Gastroesophageal sphincter (tissue), 4 donors: ENCODE data around the gene HBG1. TPM values are rescaled to one million over a fixed set of nuclear protein-coding genes. Genes with fewer than 3 reads are reported as not detected.

Experiments used
- ATAC-seq: fragments of 150-250 bp; one replicate; pipeline ENCODE4 v1.9.1; 2016; ENCODE audit warnings: mild to moderate bottlenecking, moderate library complexity
- H3K27ac ChIP-seq, 4 donors: fragments of 200-600 bp; sonication (generic) in 3 of 4; 1 replicate in 3 of 4; 2 replicates in 1 of 4; pipeline ENCODE4 v1.5.1; 2016 to 2019
- H3K27me3 ChIP-seq: fragments of 200-600 bp; sonication (generic); one replicate; pipeline ENCODE4 v1.5.1; 2019
- H3K36me3 ChIP-seq, 2 donors: fragments of 200-600 bp; sonication (generic); one replicate each; pipeline ENCODE4 v1.5.1; 2019; ENCODE audit warnings: control low read depth in 1 of 2
- H3K4me1 ChIP-seq, 3 donors: fragments of 200-600 bp; sonication (generic); 1 replicate in 2 of 3; 2 replicates in 1 of 3; pipeline ENCODE4 v1.5.1; 2016 to 2019; ENCODE audit warnings: control low read depth in 2 of 3
- H3K4me3 ChIP-seq, 2 donors: fragments of 200-600 bp; sonication (generic); one replicate each; pipeline ENCODE4 v1.5.1; 2019; ENCODE audit warnings: mild to moderate bottlenecking in 1 of 2, moderate library complexity in 1 of 2
- H3K9me3 ChIP-seq, 3 donors: fragments of 200-600 bp; sonication (generic); one replicate each; pipeline ENCODE4 v1.5.1; 2017 to 2019; ENCODE audit warnings: control low read depth in 2 of 3
- EP300 ChIP-seq: sonication (generic); formaldehyde crosslinking; IDR thresholded peaks from one replicate; pipeline ENCODE4 v1.6.1; 2017; ENCODE audit warnings: antibody characterized with exemption, mild to moderate bottlenecking
- POLR2A ChIP-seq, 2 donors: fragments of 450-650 bp; IDR thresholded peaks; one replicate each; pipeline ENCODE4 v1.6.1; 2017; ENCODE audit warnings: antibody characterized with exemption in 2 of 2, mild to moderate bottlenecking in 2 of 2, moderate library complexity in 1 of 2
- POLR2AphosphoS5 ChIP-seq: sonication (generic); formaldehyde crosslinking; IDR thresholded peaks from one replicate; pipeline ENCODE4 v1.6.1; 2017; ENCODE audit warnings: antibody characterized with exemption
- WGBS, 2 donors: methylation state at CpG; one replicate each; pipeline ENCODE4 v1.1.5; 2018; ENCODE audit warnings: low coverage in 1 of 2; 5-methylcytosine and 5-hydroxymethylcytosine counted together
- total RNA-seq, 4 donors: library from RNA; depleted of rRNA; stranded (reverse); fragments of >200 nt; gene quantifications; one replicate each; pipeline ENCODE4 v1.1.0, GENCODE V29; 2016
- TF ChIP-seq, protein P1 (sequence below), 4 experiments: fragments of 200-600 bp in 2 of 4; fragments of 450-650 bp in 2 of 4; sonication (generic) in 1 of 4; IDR thresholded peaks; one replicate each; pipeline ENCODE4 v1.5.1; 2017 to 2019; ENCODE audit warnings: antibody characterized with exemption in 4 of 4, mild to moderate bottlenecking in 2 of 4, moderate library complexity in 2 of 4

HBG1 gene
- total RNA-seq, 4 donors from 2014 or later: not detected

DNA sequence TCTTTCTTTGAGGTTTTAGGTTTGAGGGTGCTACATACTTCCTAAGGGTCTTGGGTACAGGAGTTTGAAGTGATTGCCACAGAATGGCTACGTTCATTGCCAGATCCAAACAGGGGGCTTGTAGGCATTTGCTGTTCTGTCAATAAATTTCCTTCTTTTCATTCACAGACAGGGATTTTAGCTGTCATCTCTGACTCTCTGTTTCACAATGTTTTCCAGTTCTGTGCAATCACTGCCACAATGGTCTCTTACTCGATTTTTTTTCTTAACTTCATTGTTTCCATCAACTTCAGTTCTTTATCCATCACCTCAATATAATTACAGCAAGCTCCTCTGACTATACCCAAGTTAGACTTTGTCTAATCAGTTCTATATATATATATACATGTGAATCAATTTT, 9.2 kb downstream of the HBG1 start:
- no peak for ATAC-seq
- no peak overlapping the region for H3K27ac ChIP-seq
- peaks cover 6% of the 10 kb centered on the region for H3K27me3 ChIP-seq
- no peak overlapping the region for H3K4me3 ChIP-seq
- no peaks in the 10 kb centered on the region for H3K4me1 ChIP-seq
- TF ChIP-seq POLR2AphosphoS5: no peak
- TF ChIP-seq, protein P1, sequence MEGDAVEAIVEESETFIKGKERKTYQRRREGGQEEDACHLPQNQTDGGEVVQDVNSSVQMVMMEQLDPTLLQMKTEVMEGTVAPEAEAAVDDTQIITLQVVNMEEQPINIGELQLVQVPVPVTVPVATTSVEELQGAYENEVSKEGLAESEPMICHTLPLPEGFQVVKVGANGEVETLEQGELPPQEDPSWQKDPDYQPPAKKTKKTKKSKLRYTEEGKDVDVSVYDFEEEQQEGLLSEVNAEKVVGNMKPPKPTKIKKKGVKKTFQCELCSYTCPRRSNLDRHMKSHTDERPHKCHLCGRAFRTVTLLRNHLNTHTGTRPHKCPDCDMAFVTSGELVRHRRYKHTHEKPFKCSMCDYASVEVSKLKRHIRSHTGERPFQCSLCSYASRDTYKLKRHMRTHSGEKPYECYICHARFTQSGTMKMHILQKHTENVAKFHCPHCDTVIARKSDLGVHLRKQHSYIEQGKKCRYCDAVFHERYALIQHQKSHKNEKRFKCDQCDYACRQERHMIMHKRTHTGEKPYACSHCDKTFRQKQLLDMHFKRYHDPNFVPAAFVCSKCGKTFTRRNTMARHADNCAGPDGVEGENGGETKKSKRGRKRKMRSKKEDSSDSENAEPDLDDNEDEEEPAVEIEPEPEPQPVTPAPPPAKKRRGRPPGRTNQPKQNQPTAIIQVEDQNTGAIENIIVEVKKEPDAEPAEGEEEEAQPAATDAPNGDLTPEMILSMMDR (IDR thresholded peaks at IDR 0.05): no peak
- no peak for TF ChIP-seq EP300
- no peak for TF ChIP-seq POLR2A (IDR thresholded peaks at IDR 0.05)
- H3K36me3 ChIP-seq: no peaks in the 10 kb centered on the region
- 71 to 74% methylated on average over 2 of the region's 2 CpGs for WGBS, 2 donors
- H3K9me3 ChIP-seq: no peaks in the 10 kb centered on the region

DNA sequence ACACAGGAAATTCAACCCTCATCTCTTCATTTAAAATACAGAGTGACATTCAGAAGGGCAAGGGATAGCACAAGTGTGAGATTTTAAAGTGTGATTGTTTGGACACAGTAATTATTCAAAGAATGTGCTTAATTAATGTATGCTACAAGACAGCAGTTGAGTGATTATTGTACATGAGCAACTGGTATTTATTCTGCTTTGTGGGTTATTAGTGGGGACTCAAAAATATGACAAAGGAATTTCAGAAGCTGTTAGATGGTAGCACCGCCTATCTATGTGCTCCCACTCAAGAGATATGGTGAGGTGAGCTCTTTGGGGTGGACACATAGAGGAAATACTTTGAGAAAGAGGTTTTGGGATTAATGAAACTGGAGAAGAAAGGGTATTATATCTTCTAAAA, 9.6 kb downstream of the HBG1 start:
- no peaks in the 10 kb centered on the region for H3K9me3 ChIP-seq
- no peaks in the 10 kb centered on the region for H3K36me3 ChIP-seq
- no peak overlapping the region for H3K4me3 ChIP-seq
- TF ChIP-seq, protein P1 (IDR thresholded peaks at IDR 0.05): no peak
- TF ChIP-seq EP300 (no peak), POLR2AphosphoS5 (no peak), POLR2A (IDR thresholded peaks at IDR 0.05) (no peak)
- H3K27ac ChIP-seq: no peak overlapping the region
- 70 to 100% methylated on average over 1 of the region's 1 CpG for WGBS, 2 donors
- H3K27me3 ChIP-seq: peaks cover 6% of the 10 kb centered on the region
- no peak for ATAC-seq
- H3K4me1 ChIP-seq: no peaks in the 10 kb centered on the region

DNA sequence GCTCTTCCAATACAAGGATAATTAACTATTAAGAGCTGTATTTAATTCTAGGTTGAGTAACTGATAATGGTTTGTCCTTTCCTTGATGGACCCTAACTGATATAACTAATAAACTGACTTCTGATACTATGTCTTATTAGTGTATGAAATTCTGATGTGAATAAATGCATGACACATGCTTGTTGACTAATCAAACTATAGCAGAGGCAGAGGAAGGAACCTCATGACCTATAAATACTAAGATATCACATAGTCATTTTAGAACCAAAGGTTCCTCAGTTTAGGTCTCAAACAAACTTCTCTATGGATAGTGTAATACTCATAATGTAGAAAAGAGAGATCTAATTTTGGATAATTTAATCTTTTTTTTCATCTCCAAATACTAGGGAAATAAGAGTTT, 10.6 kb downstream of the HBG1 start:
- Histone ChIP-seq H3K4me1 (no peaks in the 10 kb centered on the region), H3K27me3 (no peaks in the 10 kb centered on the region), H3K4me3 (no peak overlapping the region), H3K9me3 (no peaks in the 10 kb centered on the region), H3K36me3 (no peaks in the 10 kb centered on the region), H3K27ac (no peak overlapping the region)
- ATAC-seq: no peak
- TF ChIP-seq EP300 (no peak), POLR2AphosphoS5 (no peak), POLR2A (IDR thresholded peaks at IDR 0.05) (no peak)
- TF ChIP-seq, protein P1 (IDR thresholded peaks at IDR 0.05): no peak

DNA sequence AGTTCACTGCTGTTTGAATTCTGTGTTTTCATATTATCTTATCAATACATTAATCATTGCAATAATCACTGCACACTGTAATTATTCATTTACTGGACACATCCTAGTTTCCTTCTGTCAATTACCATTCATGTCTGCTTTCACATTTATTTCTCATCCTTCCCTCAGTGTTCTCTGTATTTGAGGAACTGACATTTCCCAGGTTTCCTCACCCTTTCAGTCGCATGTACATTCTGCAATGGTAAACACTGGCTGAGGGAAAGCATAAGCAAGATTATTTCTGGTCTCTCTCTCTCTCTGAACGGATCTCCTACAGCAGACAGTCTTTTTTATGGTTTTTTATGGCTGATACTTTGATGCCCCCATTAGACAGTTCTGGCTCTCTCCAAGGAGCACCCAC, 11.2 kb downstream of the HBG1 start:
- Histone ChIP-seq H3K27me3 (no peaks in the 10 kb centered on the region), H3K4me3 (no peak overlapping the region), H3K36me3 (no peaks in the 10 kb centered on the region), H3K4me1 (no peaks in the 10 kb centered on the region), H3K9me3 (no peaks in the 10 kb centered on the region), H3K27ac (no peak overlapping the region)
- no peak for ATAC-seq
- TF ChIP-seq, protein P1 (IDR thresholded peaks at IDR 0.05): no peak
- TF ChIP-seq EP300 (no peak), POLR2A (IDR thresholded peaks at IDR 0.05) (no peak), POLR2AphosphoS5 (no peak)
- WGBS, 2 donors: 20 to 27% methylated on average over 2 of the region's 2 CpGs

DNA sequence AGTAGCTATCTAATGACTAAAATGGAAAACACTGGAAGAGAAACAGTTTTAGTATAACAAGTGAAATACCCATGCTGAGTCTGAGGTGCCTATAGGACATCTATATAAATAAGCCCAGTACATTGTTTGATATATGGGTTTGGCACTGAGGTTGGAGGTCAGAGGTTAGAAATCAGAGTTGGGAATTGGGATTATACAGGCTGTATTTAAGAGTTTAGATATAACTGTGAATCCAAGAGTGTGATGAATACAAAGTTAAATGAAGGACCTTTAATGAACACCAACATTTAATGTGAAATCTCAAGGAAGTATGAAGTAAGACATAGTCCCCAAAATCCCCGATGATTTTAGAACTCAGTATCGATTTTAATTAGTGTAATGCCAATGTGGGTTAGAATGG, 12.2 kb downstream of the HBG1 start:
- WGBS, 2 donors: 87 to 94% methylated on average over 2 of the region's 2 CpGs

More for the DNA sequence above, 12.2 kb downstream of the HBG1 start:
- H3K27ac ChIP-seq: no peak overlapping the region
- no peaks in the 10 kb centered on the region for H3K36me3 ChIP-seq
- H3K9me3 ChIP-seq: no peaks in the 10 kb centered on the region
- TF ChIP-seq POLR2AphosphoS5 (no peak), POLR2A (IDR thresholded peaks at IDR 0.05) (no peak), EP300 (no peak)
- TF ChIP-seq, protein P1 (IDR thresholded peaks at IDR 0.05): no peak
- H3K4me3 ChIP-seq: no peak overlapping the region
- ATAC-seq: no peak
- no peaks in the 10 kb centered on the region for H3K4me1 ChIP-seq
- H3K27me3 ChIP-seq: no peaks in the 10 kb centered on the region
